GM19025 (cell line): Measurements from ENCODE around the gene NSUN6.

Experiments
- ATAC-seq: cut with Tn5 transposase; IDR thresholded peaks from one replicate; pipeline ENCODE4 v1.9.1; 2021; ENCODE audit warnings: mild to moderate bottlenecking, low read depth, moderate library complexity; ENCODE audit not compliant: unreplicated experiment

NSUN6 gene, protein sequence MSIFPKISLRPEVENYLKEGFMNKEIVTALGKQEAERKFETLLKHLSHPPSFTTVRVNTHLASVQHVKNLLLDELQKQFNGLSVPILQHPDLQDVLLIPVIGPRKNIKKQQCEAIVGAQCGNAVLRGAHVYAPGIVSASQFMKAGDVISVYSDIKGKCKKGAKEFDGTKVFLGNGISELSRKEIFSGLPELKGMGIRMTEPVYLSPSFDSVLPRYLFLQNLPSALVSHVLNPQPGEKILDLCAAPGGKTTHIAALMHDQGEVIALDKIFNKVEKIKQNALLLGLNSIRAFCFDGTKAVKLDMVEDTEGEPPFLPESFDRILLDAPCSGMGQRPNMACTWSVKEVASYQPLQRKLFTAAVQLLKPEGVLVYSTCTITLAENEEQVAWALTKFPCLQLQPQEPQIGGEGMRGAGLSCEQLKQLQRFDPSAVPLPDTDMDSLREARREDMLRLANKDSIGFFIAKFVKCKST

DNA sequence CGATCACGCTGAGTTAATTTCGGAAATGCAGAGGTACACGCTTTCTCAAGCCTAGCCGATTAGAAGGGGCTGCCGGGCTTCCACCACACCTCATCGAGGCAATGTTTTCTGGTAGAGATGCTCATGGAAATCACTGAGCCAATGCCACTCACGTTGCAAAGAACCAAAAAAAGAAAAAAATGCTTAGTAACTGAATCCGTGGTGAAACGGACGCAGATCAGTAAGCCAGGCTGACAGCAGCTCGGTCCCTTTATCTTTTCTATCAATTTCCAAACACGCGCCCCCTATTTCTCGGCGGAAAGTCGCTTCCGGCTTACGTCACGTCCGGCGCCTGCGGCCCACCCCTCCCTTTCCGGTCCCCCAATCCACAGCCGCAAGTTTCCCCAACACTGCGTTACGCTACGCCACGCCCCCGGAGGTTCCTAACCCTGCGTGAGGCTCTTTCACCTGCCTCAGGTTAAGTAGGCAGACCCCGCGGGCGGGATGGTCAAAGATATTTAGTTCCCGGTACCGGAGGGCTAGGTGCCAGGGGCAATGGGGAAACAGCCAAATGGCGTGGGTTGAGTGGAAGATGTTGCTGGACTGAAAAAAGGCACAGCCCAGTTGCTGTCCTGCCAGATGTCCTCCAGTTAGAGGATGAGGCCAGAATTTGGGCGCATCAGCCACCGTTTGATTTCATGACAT is at the start of gene NSUN6:
Gene NSUN6 (minus strand): TSS at position 264 of the 684 bp plus-strand sequence. CDS start 384 bp downstream, outside the sequence.
- peak; percentile 96 for ATAC-seq

DNA sequence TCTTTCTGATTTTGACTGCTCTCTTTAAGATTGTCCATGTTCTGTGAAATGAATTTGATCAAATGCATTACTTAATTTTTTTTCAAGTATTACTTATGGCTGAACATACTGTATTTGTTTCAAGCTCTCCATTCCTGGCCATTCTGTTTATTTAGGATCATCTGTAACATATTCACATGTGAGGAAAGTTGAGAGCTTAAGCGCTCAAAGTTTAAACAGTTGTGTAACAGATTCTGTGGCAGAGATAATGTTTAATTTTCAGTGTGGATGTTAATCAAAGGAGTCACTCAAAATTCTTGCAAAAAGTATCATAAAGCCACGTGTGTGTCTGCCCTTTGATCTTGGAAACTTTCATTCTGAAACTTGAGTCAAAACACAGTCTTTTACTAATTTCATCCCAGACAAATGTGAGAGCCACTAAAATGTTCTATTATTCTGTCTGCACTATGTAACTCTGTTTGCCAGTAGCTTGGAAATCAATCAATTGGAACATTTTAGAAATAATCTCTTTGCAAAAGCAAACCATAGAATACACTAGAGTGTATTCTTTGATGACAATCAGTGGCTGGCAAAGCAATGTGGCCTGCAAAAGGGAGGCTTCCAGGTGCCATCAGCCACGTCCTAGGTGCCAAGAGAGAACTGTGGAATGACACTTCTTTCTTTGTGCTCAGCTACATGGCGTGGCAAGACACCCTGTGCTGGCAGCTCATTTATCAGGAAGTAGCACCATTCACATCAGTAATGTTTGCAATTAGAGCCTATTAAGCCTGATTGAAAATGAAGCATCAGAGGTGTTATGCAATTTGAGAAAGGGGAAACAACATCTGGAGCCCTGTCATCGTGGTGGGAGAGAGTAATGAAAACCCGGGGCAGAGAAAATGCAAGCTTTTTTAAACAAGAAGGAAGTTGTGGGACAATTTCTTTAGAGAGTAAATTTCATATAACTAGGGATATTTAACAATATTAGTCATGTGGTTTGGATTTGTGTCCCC is 48.8 kb upstream of the NSUN6 start:
- ATAC-seq, result no peak

DNA sequence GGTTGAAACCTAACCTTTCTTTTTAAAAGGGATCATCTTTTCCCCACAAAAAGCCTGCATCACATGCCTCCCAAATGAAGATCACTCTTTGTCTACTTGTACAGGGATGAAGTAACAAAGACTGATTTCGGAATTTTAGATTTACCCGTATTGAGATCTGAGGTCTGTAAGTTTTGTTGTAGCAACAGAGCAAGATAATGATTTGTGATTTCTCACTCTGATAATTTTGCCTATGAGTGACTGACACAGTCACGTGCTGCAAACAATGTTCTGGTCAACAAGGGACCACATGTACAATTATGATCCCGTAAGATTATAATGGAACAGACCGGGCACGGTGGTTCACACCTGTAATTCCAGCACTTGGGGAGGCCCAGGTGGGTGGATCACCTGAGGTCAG is 39.2 kb upstream of the NSUN6 start:
- no peak for ATAC-seq

DNA sequence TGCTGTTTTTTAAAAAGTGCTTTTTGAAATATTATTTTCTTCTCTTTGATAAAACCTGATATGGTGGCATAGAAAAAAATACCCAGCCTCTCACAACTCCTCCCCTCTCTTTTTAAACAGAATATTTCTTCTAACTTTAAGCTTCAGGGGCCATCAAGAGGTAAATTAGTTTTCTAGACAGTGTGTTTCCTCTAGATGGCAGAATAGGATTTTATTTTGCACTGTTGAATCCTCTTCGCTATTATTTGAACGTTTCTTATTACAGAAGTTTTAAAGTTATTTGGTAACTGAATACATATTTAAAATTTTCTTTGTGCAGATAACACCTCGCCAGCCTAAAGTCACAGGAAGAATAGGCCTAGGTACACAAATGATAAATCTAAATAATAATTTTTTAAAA is 38.1 kb upstream of the NSUN6 start:
- no peak for ATAC-seq

DNA sequence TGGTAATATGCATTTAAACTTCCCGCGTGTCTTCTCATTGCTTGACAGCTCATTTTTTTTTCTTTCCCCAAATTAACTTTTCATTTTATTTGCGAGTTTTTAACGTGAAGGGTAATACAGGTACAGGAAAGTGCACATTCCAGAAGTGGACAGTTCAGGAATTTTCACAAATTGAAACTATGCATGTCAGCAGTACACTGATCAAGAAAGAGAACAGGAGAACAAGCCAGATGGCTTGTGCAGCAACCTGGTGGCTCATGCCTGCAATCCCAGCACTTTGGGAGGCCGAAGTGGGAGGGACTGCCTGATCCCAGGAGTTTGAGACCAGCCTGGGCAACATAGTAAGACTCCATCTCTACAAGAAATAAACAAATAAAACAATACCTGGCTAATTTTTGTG is 36.3 kb upstream of the NSUN6 start:
- ATAC-seq, result no peak

DNA sequence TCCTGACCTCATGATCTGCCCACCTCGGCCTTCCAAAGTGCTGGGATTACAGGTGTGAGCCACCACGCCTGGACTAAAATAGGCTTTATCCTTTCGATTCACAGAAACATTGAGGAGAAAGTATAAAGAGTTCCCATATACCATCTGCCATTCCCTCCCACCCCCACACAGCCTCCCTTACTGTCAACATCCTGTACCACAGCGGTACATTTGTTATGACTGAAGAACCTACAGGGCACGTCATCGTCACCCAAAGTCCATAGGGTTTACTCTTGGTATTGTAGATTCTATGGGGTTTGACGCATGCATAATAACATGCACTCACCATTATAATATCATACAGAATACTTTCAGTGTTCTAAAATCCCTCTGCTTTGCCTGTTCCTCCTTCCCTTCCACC is 35.8 kb upstream of the NSUN6 start:
- ATAC-seq, result no peak

- ATAC-seq, result no peak
These were observed 34.2 kb upstream of the NSUN6 start for GRCh38 chr10:18685555-18685954.

- no peak for ATAC-seq
These were observed 33.6 kb upstream of the NSUN6 start for GRCh38 chr10:18684953-18685352.

GRCh38 chr10:18684416-18684815 is 33.0 kb upstream of the NSUN6 start:
- ATAC-seq, result no peak

GRCh38 chr10:18683427-18683826 is 32.0 kb upstream of the NSUN6 start:
- ATAC-seq, result no peak

DNA sequence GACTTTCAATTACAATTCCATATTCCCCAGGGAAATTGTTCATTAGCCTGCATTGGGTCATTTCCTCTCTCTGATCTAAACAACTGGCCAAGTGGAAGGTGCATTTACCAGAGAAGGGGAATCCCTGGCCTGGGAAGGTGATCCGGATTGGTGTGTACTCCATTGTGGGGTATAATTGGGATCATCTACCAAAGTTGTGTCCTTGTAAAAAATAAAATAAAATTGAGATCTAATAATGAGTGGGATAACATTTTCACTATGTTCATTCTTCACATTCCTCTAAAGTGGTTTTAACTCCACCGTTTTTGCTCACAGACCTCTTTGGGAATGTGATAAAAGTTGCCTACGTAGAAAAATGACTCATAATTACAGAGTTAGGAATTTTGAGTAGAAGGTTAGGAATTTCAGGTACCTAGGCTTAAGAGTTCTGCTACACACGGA is 30.6 kb upstream of the NSUN6 start:
- no peak for ATAC-seq

DNA sequence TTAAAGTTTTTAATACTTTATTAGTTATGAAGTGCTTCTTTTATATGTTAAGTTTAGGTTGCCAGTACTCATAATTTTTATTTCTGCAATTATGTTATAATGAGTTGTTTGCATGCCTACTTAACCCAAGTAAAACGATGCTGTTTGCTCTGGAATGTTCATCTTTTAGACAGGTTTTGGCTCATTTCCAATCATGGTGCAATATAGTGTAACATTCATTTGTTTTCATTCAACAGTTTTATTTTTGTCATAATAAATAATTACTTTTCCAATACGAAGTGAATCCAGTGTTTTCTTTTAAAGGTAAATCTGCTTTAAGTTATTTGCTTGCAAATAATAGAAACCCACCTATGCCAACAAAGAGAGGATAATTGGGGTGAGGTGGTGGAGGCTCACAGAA is 30.0 kb upstream of the NSUN6 start:
- ATAC-seq, result no peak

- ATAC-seq, result no peak
These were observed 29.4 kb upstream of the NSUN6 start for GRCh38 chr10:18680754-18681153.

- ATAC-seq, result no peak
These were observed 23.9 kb upstream of the NSUN6 start for GRCh38 chr10:18675086-18675801.

DNA sequence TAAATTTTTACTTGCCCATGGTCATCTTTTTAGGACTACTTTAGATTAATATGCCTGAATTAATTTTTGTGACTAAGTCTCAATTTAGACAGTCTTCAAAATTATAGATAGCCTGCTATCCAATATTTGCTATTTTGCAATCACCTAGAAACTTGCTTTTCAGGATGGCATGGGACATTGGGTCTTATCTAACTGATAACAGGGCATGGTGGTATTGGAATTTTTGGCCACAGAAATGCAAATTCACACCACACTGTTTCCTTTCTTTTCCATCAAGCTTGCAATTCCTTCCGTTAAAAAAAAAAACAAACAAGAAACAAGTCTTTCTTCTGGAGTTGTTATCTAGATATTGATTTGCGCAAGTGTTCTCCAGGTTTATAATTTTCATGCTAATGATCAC is 16.6 kb upstream of the NSUN6 start:
- no peak for ATAC-seq

GRCh38 chr10:18666810-18667209 is 15.4 kb upstream of the NSUN6 start:
- ATAC-seq, result no peak

DNA sequence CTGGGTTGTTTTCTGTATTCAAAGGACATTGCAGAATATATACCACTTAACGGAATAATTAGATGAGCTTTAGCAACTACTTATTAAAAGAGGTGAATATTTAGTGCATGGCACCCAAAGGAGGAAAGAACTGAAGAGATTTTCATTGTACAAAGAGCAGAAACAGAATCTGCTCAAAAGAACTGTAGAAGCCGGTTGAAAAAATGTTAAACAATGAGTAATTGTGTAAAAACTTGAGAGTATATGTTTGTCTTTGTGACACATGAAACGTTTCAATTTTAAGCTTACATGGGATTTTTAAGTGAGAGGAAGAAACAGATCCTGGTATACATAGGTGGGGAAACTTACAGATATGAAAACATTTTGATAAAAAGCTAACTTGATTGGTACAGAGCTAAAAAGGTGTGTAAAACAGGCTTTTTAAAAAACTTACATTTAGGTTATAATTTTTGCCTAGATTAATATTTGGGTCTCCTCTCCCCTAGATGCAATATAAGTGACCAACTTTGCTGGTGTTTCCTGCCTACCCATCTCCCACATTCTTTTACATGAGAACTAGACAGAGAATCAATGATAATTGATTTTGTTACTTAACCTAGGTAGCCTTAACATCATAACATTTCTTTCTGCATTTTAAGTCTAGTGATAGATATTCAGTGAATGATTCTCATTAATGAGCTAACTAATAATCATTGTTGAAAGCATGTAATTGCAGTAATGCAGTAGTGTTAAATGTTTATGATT is 14.6 kb upstream of the NSUN6 start:
- no peak for ATAC-seq

GRCh38 chr10:18664841-18665478 is 13.6 kb upstream of the NSUN6 start:
- no peak for ATAC-seq
